PC-3 (cell line): ENCODE data around the gene RNU6-1.

Source experiments
- EZH2phosphoT487 ChIP-seq: fragments of 300-600 bp; sonication (generic); IDR thresholded peaks from 2 replicates; pipeline ENCODE4 v1.6.1; 2018; ENCODE audit warnings: mild to moderate bottlenecking, antibody characterized with exemption, low read length, borderline replicate concordance
- TF ChIP-seq, protein P1 (sequence below): fragments of 300-600 bp; sonication (generic); conservative IDR thresholded peaks from 2 replicates; pipeline ENCODE4 v1.5.1; 2017; ENCODE audit warnings: antibody characterized with exemption, low read depth, mild to moderate bottlenecking, low read length

DNA sequence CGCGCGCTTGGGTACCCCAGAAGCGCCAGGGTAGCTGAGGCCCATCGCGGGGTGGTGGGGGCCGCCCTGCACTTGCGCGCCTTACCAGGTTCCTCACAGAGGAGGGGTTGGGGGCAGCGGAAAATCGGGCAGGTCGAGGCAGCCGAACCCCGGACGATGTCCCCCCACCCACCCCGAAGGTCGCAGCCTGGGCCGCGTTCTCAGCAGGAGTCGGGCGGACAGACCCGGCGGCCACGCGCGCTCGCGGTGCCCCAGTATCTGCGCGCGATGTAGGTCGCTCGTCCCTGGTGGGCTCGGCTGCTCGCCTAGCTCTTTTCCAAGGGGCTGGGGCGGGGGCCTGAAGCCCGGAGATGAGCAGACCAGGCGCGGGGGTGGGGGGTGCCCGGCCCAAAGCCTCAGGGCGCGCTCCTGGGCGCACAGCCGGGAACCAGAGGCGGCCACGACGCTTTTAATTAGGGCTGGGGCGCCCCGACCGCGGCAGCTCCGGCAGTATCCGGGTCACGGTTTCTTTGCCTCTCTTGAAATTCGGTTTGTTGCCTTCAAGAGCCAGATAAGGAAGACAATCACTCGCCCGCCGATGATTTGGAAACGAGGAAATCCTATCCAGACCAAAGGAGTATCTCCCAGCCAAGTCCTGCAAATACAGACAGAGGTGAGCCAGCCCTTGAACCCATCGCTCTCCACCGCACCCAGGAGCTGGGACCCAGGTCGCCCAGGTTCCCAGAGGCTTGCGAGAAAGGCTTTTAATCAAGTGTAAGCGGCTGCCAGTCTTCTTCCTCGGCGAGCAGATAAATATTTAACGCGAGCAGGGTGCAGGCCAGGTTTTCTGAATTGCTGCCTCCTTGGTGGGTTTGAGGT lies 10.0 kb downstream of the RNU6-1 start:
- TF ChIP-seq, protein P1, sequence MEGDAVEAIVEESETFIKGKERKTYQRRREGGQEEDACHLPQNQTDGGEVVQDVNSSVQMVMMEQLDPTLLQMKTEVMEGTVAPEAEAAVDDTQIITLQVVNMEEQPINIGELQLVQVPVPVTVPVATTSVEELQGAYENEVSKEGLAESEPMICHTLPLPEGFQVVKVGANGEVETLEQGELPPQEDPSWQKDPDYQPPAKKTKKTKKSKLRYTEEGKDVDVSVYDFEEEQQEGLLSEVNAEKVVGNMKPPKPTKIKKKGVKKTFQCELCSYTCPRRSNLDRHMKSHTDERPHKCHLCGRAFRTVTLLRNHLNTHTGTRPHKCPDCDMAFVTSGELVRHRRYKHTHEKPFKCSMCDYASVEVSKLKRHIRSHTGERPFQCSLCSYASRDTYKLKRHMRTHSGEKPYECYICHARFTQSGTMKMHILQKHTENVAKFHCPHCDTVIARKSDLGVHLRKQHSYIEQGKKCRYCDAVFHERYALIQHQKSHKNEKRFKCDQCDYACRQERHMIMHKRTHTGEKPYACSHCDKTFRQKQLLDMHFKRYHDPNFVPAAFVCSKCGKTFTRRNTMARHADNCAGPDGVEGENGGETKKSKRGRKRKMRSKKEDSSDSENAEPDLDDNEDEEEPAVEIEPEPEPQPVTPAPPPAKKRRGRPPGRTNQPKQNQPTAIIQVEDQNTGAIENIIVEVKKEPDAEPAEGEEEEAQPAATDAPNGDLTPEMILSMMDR = no peak
- TF ChIP-seq EZH2phosphoT487 = no peak
